B cell (primary cell): ENCODE results near the gene CACNG6. TPM values are rescaled to one million over a fixed set of nuclear protein-coding genes. Genes with fewer than 3 reads are reported as not detected.
A peak's percentile ranks its signal among the peaks of the same experiment; 100 is the strongest.

Source experiments
- ATAC-seq: fragments of 200-7000 bp; cut with Tn5 transposase; one replicate; pipeline ENCODE4 v1.10.0; 2021; ENCODE audit warnings: low read depth, mild to moderate bottlenecking, moderate number of reproducible peaks, moderate library complexity
- CTCF ChIA-PET: fragments of 350-600 bp; sonication (Branson Sonifier 250); formaldehyde crosslinking; loops from one replicate; lab custom pipeline; 2021; ENCODE audit warnings: antibody characterized with exemption, inconsistent platforms; lab: Charles Lee
- POLR2A ChIA-PET: fragments of 350-600 bp; sonication (Branson Sonifier 250); formaldehyde crosslinking; loops from one replicate; lab custom pipeline; 2021; ENCODE audit warnings: antibody characterized with exemption; lab: Charles Lee
- DNase-seq: peaks from one replicate; pipeline ENCODE4 v3.0.0; 2013
- H2AFZ ChIP-seq: 2 replicates; pipeline ENCODE4 v1.6.1; 2012; ENCODE audit warnings: mild to moderate bottlenecking, low read depth, low read length; ENCODE audit not compliant: insufficient read depth, poor library complexity, severe bottlenecking
- H3K27ac ChIP-seq, 2 donors: 1 replicate in 1 of 2; 2 replicates in 1 of 2; pipeline ENCODE4 v1.5.1; 2012 to 2013; ENCODE audit warnings: low read length in 2 of 2, mild to moderate bottlenecking in 2 of 2, moderate library complexity in 1 of 2
- H3K27me3 ChIP-seq, 4 experiments: fragments of 200-600 bp in 1 of 4; sonication (generic) in 1 of 4; replicated peaks in 1 of 4; 1 replicate in 2 of 4; 2 replicates in 2 of 4; pipeline versions ENCODE4 v1.6.1 to v1.7.0; 2013 to 2016; ENCODE audit warnings: low read length in 3 of 4, mild to moderate bottlenecking in 2 of 4, mixed read lengths in 1 of 4, moderate library complexity in 1 of 4; ENCODE audit not compliant: insufficient read depth in 4 of 4, control insufficient read depth in 3 of 4; ENCODE audit errors: control extremely low read depth in 1 of 4
- H3K36me3 ChIP-seq, 2 experiments: replicated peaks in 1 of 2; 1 replicate in 1 of 2; 2 replicates in 1 of 2; pipeline versions ENCODE4 v1.6.1 to v1.7.1; 2013; ENCODE audit warnings: low read length in 1 of 2; ENCODE audit not compliant: insufficient read depth in 2 of 2, control insufficient read depth in 1 of 2; ENCODE audit errors: control extremely low read depth in 1 of 2, extremely low read depth in 1 of 2
- H3K4me1 ChIP-seq, 2 donors: fragments of 200-600 bp in 1 of 2; sonication (generic) in 1 of 2; 1 replicate in 1 of 2; 2 replicates in 1 of 2; pipeline versions ENCODE4 v1.5.1 to v1.6.1; 2013 to 2017; ENCODE audit warnings: low read length in 2 of 2; ENCODE audit not compliant: control insufficient read depth in 2 of 2, insufficient read depth in 2 of 2
- H3K4me2 ChIP-seq: replicated peaks from 2 replicates; pipeline ENCODE3; 2012; ENCODE audit warnings: mild to moderate bottlenecking, low read depth, low read length; ENCODE audit not compliant: poor library complexity, severe bottlenecking
- H3K4me3 ChIP-seq, 5 experiments: fragments of 200-600 bp in 1 of 5; sonication (generic) in 1 of 5; 1 replicate in 3 of 5; 2 replicates in 2 of 5; pipeline versions ENCODE4 v1.5.1 to v1.7.0; 2011 to 2016; ENCODE audit warnings: low read length in 4 of 5, mild to moderate bottlenecking in 4 of 5, low read depth in 2 of 5, control low read depth in 1 of 5, moderate library complexity in 1 of 5; ENCODE audit not compliant: insufficient read depth in 1 of 5; ENCODE audit errors: control extremely low read depth in 1 of 5, extremely low read depth in 1 of 5
- H3K79me2 ChIP-seq: fragments of 200-600 bp; sonication (generic); one replicate; pipeline ENCODE4 v1.6.0; 2016; ENCODE audit warnings: low read length; ENCODE audit not compliant: control insufficient read depth, insufficient read depth
- H3K9ac ChIP-seq: fragments of 200-600 bp; sonication (generic); 2 replicates; pipeline ENCODE4 v1.6.1; 2017; ENCODE audit warnings: mild to moderate bottlenecking, low read length, moderate library complexity
- H3K9me3 ChIP-seq, 3 donors: one replicate each; pipeline versions ENCODE4 v1.6.1 to v1.7.1; 2013; ENCODE audit warnings: low read length in 2 of 3; ENCODE audit not compliant: control insufficient read depth in 2 of 3, insufficient read depth in 1 of 3; ENCODE audit errors: control extremely low read depth in 1 of 3
- H4K20me1 ChIP-seq: 2 replicates; pipeline ENCODE4 v1.6.0; 2012; ENCODE audit warnings: mild to moderate bottlenecking, low read length; ENCODE audit not compliant: insufficient read depth, control insufficient read depth, poor library complexity, severe bottlenecking
- H3K27ac Mint-ChIP-seq: one replicate; pipeline ENCODE4 v1.8.0; 2021; ENCODE audit warnings: mixed read lengths
- H3K27me3 Mint-ChIP-seq: one replicate; pipeline ENCODE4 v1.8.0; 2021; ENCODE audit warnings: mixed read lengths
- H3K4me1 Mint-ChIP-seq: one replicate; pipeline ENCODE4 v1.8.0; 2021; ENCODE audit warnings: mixed read lengths
- H3K4me3 Mint-ChIP-seq: one replicate; pipeline ENCODE4 v1.8.0; 2021; ENCODE audit warnings: mixed read lengths
- H3K9me3 Mint-ChIP-seq: one replicate; pipeline ENCODE4 v1.8.0; 2022; ENCODE audit warnings: mixed read lengths; ENCODE audit not compliant: insufficient read depth
- CTCF ChIP-seq: fragments of 200-600 bp; IDR thresholded peaks from one replicate; pipeline ENCODE4 v1.8.0; 2022; ENCODE audit warnings: antibody characterized with exemption, mild to moderate bottlenecking
- EZH2 ChIP-seq: IDR thresholded peaks from 2 replicates; pipeline ENCODE4 v1.6.1; 2012; ENCODE audit warnings: borderline replicate concordance, low read depth, mild to moderate bottlenecking, moderate library complexity, low read length; ENCODE audit not compliant: insufficient read depth, poor library complexity, severe bottlenecking
- WGBS: methylation state at CpG from one replicate; pipeline ENCODE4 v1.1.5; 2013; ENCODE audit warnings: missing lambda C conversion rate; ENCODE audit not compliant: insufficient coverage; 5-methylcytosine and 5-hydroxymethylcytosine counted together
- intact Hi-C: fragments of 100-400 bp; cut with micrococcal nuclease; formaldehyde crosslinking; loops from one replicate; pipeline ENCODE4 v1.10.0; 2022
- polyA plus RNA-seq: library from polyadenylated mRNA; depleted of rRNA; stranded (reverse); fragments of >200 nt; gene quantifications from 2 replicates; pipeline ENCODE4 v1.2.3, GENCODE V29; 2012
- total RNA-seq, 2 donors: library from RNA; stranded (reverse); fragments of 120-200 nt in 1 of 2; gene quantifications; 1 replicate in 1 of 2; 2 replicates in 1 of 2; pipeline versions ENCODE4 v1.2.3 to v1.2.4, GENCODE V29; 2013 to 2022

Gene CACNG6
- total and polyA plus RNA-seq, 2 donors (not counting 1 experiment from before 2014, with no cell fraction given): not detected

GRCh38 chr19:54029930-54030490, 38.6 kb downstream of the CACNG6 start:
- intact Hi-C loops: loop anchor here (10.0 kb wide), 1 partner anchor 835 kb away; the partner anchor contains the start of gene ZNF665
- Histone ChIP-seq H3K9me3 (peaks cover 0 to 4% (median 0%) of the 10 kb centered on the region in 3 donors), H3K79me2 (no peaks in the 10 kb centered on the region), H3K36me3 (no peaks in the 10 kb centered on the region), H3K27ac (no peak overlapping the region), H2AFZ (no peak overlapping the region), H3K9ac (no peak overlapping the region), H3K4me1 (no peaks in the 10 kb centered on the region), H4K20me1 (no peaks in the 10 kb centered on the region), H3K4me2 (no peak overlapping the region), H3K4me3 (no peak overlapping the region), H3K27me3 (peaks cover 0 to 6% (median 0%) of the 10 kb centered on the region in 4 experiments)
- ChIA-PET CTCF (interaction anchor here (0.6 to 2.3 kb wide), 8 partner anchors 11 to 834 kb away, joined by 3 to 10 read pairs (median 4); no protein-coding TSS in a partner anchor), POLR2A (no interaction called here)
- Mint-ChIP-seq H3K27me3 (peaks cover 27% of the 10 kb centered on the region), H3K4me3 (no peak overlapping the region), H3K27ac (no peak overlapping the region), H3K4me1 (no peaks in the 10 kb centered on the region), H3K9me3 (no peaks in the 10 kb centered on the region)
- WGBS: 39% methylated on average over 8 of the region's 9 CpGs
- DNase-seq (peak; percentile 56), ATAC-seq (no peak)
- TF ChIP-seq EZH2 (no peak), CTCF (peak; percentile 59)

GRCh38 chr19:54030895-54031586, 39.6 kb downstream of the CACNG6 start:
- H2AFZ ChIP-seq: no peak overlapping the region
- intact Hi-C loops: no loop called here

More at GRCh38 chr19:54030895-54031586, 39.6 kb downstream of the CACNG6 start:
- H3K27me3 Mint-ChIP-seq: peaks cover 27% of the 10 kb centered on the region
- no peak overlapping the region for H3K27ac Mint-ChIP-seq
- H3K27me3 ChIP-seq: peaks cover 0 to 6% (median 0%) of the 10 kb centered on the region in 4 experiments
- no peak overlapping the region for H3K4me2 ChIP-seq
- no peak overlapping the region for H3K4me3 Mint-ChIP-seq
- no peaks in the 10 kb centered on the region for H3K79me2 ChIP-seq
- no peaks in the 10 kb centered on the region for H3K9me3 Mint-ChIP-seq
- H3K27ac ChIP-seq: no peak overlapping the region
- TF ChIP-seq EZH2 (no peak), CTCF (peak; percentile 18)
- ATAC-seq (no peak), DNase-seq (no peak)
- no peaks in the 10 kb centered on the region for H4K20me1 ChIP-seq
- H3K36me3 ChIP-seq: no peaks in the 10 kb centered on the region
- no peak overlapping the region for H3K9ac ChIP-seq
- no peaks in the 10 kb centered on the region for H3K4me1 ChIP-seq
- 48% methylated on average over 10 of the region's 13 CpGs for WGBS
- no peak overlapping the region for H3K4me3 ChIP-seq
- ChIA-PET POLR2A (no interaction called here), CTCF (interaction anchor here (0.9 to 2.4 kb wide), 5 partner anchors 143 to 836 kb away, joined by 3 to 11 read pairs (median 4); no protein-coding TSS in a partner anchor)
- no peaks in the 10 kb centered on the region for H3K4me1 Mint-ChIP-seq
- H3K9me3 ChIP-seq: peaks cover 0 to 4% (median 0%) of the 10 kb centered on the region in 3 donors
